ENCODE data around the gene CCT7.

Gene CCT7

GRCh38 chr2:73255007-73255644, 21.0 kb downstream of the CCT7 start:
- DNase-seq (ENCODE audit: low read depth, low spot score), result no peak
- CTCF ChIA-PET, result interaction anchor here (1.0 kb wide), 1 partner anchor 10 kb away, joined by 3 read pairs; no protein-coding TSS in a partner anchor
- POLR2A ChIA-PET, result no interaction called here
- TF ChIP-seq, protein P1, sequence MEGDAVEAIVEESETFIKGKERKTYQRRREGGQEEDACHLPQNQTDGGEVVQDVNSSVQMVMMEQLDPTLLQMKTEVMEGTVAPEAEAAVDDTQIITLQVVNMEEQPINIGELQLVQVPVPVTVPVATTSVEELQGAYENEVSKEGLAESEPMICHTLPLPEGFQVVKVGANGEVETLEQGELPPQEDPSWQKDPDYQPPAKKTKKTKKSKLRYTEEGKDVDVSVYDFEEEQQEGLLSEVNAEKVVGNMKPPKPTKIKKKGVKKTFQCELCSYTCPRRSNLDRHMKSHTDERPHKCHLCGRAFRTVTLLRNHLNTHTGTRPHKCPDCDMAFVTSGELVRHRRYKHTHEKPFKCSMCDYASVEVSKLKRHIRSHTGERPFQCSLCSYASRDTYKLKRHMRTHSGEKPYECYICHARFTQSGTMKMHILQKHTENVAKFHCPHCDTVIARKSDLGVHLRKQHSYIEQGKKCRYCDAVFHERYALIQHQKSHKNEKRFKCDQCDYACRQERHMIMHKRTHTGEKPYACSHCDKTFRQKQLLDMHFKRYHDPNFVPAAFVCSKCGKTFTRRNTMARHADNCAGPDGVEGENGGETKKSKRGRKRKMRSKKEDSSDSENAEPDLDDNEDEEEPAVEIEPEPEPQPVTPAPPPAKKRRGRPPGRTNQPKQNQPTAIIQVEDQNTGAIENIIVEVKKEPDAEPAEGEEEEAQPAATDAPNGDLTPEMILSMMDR (IDR thresholded peaks at IDR 0.05; ENCODE audit: insufficient read depth, low read length, missing control alignments), result no peak
- H3K4me3 ChIP-seq (ENCODE audit: low read depth, low read length), result no peak overlapping the region

- no peak for DNase-seq (ENCODE audit: low read depth, low spot score)
- ChIA-PET CTCF (interaction anchor here (1.0 kb wide), 1 partner anchor 11 kb away, joined by 3 read pairs; no protein-coding TSS in a partner anchor), POLR2A (no interaction called here)
- H3K4me3 ChIP-seq (ENCODE audit: low read depth, low read length), result no peak overlapping the region
- TF ChIP-seq, protein P1 (IDR thresholded peaks at IDR 0.05; ENCODE audit: insufficient read depth, low read length, missing control alignments), result no peak
These were observed 22.0 kb downstream of the CCT7 start for GRCh38 chr2:73255907-73256617.

DNA sequence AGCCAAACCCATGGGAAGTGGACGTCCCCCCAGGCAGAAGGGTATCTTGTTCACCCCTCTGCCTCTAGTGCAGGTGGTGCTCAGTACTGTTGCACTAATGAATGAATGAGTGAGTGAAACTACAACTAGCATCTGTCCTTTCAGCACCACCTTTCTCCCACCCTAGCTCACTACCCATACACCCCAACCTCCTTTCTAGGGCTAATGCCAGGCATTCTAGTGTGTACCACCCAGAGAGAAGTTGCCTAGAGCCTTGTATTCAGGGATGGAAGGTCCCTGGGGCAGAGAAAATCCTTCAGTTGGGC, 22.5 kb downstream of the CCT7 start:
- H3K4me3 ChIP-seq (ENCODE audit: low read depth, low read length), result no peak overlapping the region
- DNase-seq (ENCODE audit: low read depth, low spot score), result no peak
- ChIA-PET POLR2A (interaction anchor here (1.0 kb wide), 1 partner anchor 22 kb away, joined by 4 read pairs; the partner anchor contains the start of gene CCT7), CTCF (interaction anchor here (0.8 to 1.1 kb wide), 2 partner anchors 171 to 363 kb away, joined by 3 read pairs; no protein-coding TSS in a partner anchor)
- TF ChIP-seq, protein P1 (IDR thresholded peaks at IDR 0.05; ENCODE audit: insufficient read depth, low read length, missing control alignments), result no peak

- ChIA-PET POLR2A (interaction anchor here (1.0 kb wide), 1 partner anchor 23 kb away, joined by 4 read pairs; the partner anchor contains the start of gene CCT7), CTCF (interaction anchor here (0.8 to 1.1 kb wide), 2 partner anchors 172 to 364 kb away, joined by 3 read pairs; no protein-coding TSS in a partner anchor)
- DNase-seq (ENCODE audit: low read depth, low spot score), result no peak
- H3K4me3 ChIP-seq (ENCODE audit: low read depth, low read length), result no peak overlapping the region
- TF ChIP-seq, protein P1 (IDR thresholded peaks at IDR 0.05; ENCODE audit: insufficient read depth, low read length, missing control alignments), result no peak
These were observed 22.9 kb downstream of the CCT7 start for GRCh38 chr2:73257021-73257420.

DNA sequence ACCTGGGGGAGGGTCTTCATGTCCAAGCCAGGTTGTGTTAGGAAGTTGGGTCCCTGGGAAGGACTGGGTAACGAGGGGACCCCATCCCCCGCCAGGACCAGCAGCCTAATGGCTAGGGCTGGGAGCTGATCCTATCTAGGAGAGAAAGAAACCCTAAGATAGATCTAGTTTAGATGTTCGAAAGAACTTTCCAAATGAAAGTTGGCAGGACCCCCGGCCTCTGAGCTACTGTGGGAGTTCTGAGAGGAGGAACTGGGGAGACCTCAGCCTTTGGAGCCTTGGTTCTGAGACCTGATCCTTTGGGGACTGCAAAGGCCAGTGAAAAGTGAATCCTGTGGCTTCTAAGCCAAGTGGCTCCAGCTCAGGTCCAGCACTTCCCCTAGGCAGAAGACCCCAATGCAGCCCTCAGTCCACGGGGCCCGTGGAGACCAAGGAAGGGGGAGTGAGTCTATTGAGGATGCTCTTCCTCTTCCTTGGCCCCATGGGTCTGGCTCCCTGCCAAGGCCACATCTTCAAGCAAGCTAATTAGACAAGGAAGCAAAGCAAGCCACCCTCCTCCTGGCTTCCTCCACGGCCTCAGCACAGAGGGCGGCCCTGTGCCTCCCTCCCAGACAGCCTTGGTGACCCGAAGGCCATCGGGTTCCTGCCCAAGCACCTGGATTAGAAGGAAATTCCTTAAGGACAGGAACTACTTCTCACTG, 23.5 kb downstream of the CCT7 start:
- ChIA-PET CTCF (interaction anchor here (0.8 to 1.2 kb wide), 3 partner anchors 12 to 364 kb away, joined by 3 read pairs; no protein-coding TSS in a partner anchor), POLR2A (interaction anchor here (1.0 kb wide), 1 partner anchor 23 kb away, joined by 4 read pairs; the partner anchor contains the start of gene CCT7)
- TF ChIP-seq, protein P1 (IDR thresholded peaks at IDR 0.05; ENCODE audit: insufficient read depth, low read length, missing control alignments), result no peak
- H3K4me3 ChIP-seq (ENCODE audit: low read depth, low read length), result no peak overlapping the region
- DNase-seq (ENCODE audit: low read depth, low spot score), result no peak
